Suprapubic skin (tissue), 4 donors: ENCODE measurements around the gene OSBP2. TPM values are rescaled to one million over a fixed set of nuclear protein-coding genes. Genes with fewer than 3 reads are reported as not detected.
A peak's percentile ranks its signal among the peaks of the same experiment; 100 is the strongest.

Source experiments
- DNase-seq, 2 donors: peaks; one replicate each; pipeline ENCODE4 v3.0.0-alpha.2; 2019; ENCODE audit warnings: low spot score in 2 of 2
- H3K27ac ChIP-seq: fragments of 200-600 bp; sonication (generic); one replicate; pipeline ENCODE4 v1.5.1; 2019
- H3K27me3 ChIP-seq: fragments of 200-600 bp; sonication (generic); one replicate; pipeline ENCODE4 v1.5.1; 2019
- H3K36me3 ChIP-seq: fragments of 200-600 bp; sonication (generic); one replicate; pipeline ENCODE4 v1.5.1; 2019
- H3K4me1 ChIP-seq: fragments of 200-600 bp; sonication (generic); one replicate; pipeline ENCODE4 v1.5.1; 2019
- H3K4me3 ChIP-seq: fragments of 200-600 bp; sonication (generic); one replicate; pipeline ENCODE4 v1.5.1; 2019; ENCODE audit warnings: mild to moderate bottlenecking
- H3K9me3 ChIP-seq: fragments of 200-600 bp; sonication (generic); one replicate; pipeline ENCODE4 v1.5.1; 2019
- CTCF ChIP-seq, 2 donors: fragments of 200-600 bp in 1 of 2; fragments of 450-650 bp in 1 of 2; sonication (generic) in 1 of 2; IDR thresholded peaks; one replicate each; pipeline ENCODE4 v1.5.1; 2016 to 2019; ENCODE audit warnings: antibody characterized with exemption in 2 of 2, mild to moderate bottlenecking in 1 of 2, moderate library complexity in 1 of 2
- EP300 ChIP-seq: sonication (generic); formaldehyde crosslinking; IDR thresholded peaks from one replicate; pipeline ENCODE4 v1.6.1; 2017; ENCODE audit warnings: antibody characterized with exemption
- POLR2A ChIP-seq, 2 donors: fragments of 450-650 bp; IDR thresholded peaks; one replicate each; pipeline ENCODE4 v1.6.1; 2017; ENCODE audit warnings: antibody characterized with exemption in 2 of 2, mild to moderate bottlenecking in 2 of 2, moderate library complexity in 2 of 2
- POLR2AphosphoS5 ChIP-seq, 3 donors: sonication (generic); formaldehyde crosslinking; IDR thresholded peaks; one replicate each; pipeline ENCODE4 v1.6.1; 2017; ENCODE audit warnings: antibody characterized with exemption in 3 of 3
- WGBS: methylation state at CpG from one replicate; pipeline ENCODE4 v1.1.5; 2018; 5-methylcytosine and 5-hydroxymethylcytosine counted together
- total RNA-seq, 4 donors: library from RNA; depleted of rRNA; stranded (reverse); fragments of >200 nt; gene quantifications; one replicate each; pipeline ENCODE4 v1.1.0, GENCODE V29; 2016

Gene OSBP2
- total RNA-seq, 4 donors from 2014 or later, result 3.9 to 11.3 (median 6.4) TPM

GRCh38 chr22:30887861-30888260 lies 193.2 kb downstream of the OSBP2 start:
- H3K36me3 ChIP-seq, result peaks cover 5% of the 10 kb centered on the region
- 97% methylated on average over 5 of the region's 5 CpGs for WGBS
- H3K27ac ChIP-seq, result no peak overlapping the region
- H3K9me3 ChIP-seq, result no peaks in the 10 kb centered on the region
- H3K4me3 ChIP-seq, result no peak overlapping the region
- no peak for TF ChIP-seq CTCF (IDR thresholded peaks at IDR 0.05)
- no peaks in the 10 kb centered on the region for H3K27me3 ChIP-seq
- H3K4me1 ChIP-seq, result no peaks in the 10 kb centered on the region
- DNase-seq, result peak; percentile 45 to 58

- peak; percentile 50 to 56 for DNase-seq
- no peaks in the 10 kb centered on the region for H3K9me3 ChIP-seq
These were observed 194.8 kb downstream of the OSBP2 start for GRCh38 chr22:30889268-30889995.

GRCh38 chr22:30889996-30890480 lies 195.4 kb downstream of the OSBP2 start:
- TF ChIP-seq EP300, result no peak
- no peak for TF ChIP-seq POLR2AphosphoS5 (IDR thresholded peaks at IDR 0.05)
- H3K4me1 ChIP-seq, result no peaks in the 10 kb centered on the region
- peak; percentile 17 to 52 for DNase-seq
- peaks cover 12% of the 10 kb centered on the region for H3K36me3 ChIP-seq
- H3K9me3 ChIP-seq, result no peaks in the 10 kb centered on the region
- no peak overlapping the region for H3K27ac ChIP-seq
- no peaks in the 10 kb centered on the region for H3K27me3 ChIP-seq
- WGBS, result 93% methylated on average over 9 of the region's 9 CpGs
- no peak overlapping the region for H3K4me3 ChIP-seq

More at GRCh38 chr22:30889268-30889995, 194.8 kb downstream of the OSBP2 start:
- H3K27ac ChIP-seq, result no peak overlapping the region
- H3K36me3 ChIP-seq, result peaks cover 12% of the 10 kb centered on the region
- TF ChIP-seq EP300 (no peak), POLR2AphosphoS5 (IDR thresholded peaks at IDR 0.05) (no peak), CTCF (IDR thresholded peaks at IDR 0.05) (no peak), POLR2A (IDR thresholded peaks at IDR 0.05) (no peak)
- WGBS, result 95% methylated on average over 11 of the region's 17 CpGs
- no peak overlapping the region for H3K4me3 ChIP-seq
- H3K4me1 ChIP-seq, result no peaks in the 10 kb centered on the region
- no peaks in the 10 kb centered on the region for H3K27me3 ChIP-seq

- WGBS, result 84% methylated on average over 8 of the region's 17 CpGs
- Histone ChIP-seq H3K36me3 (peaks cover 12% of the 10 kb centered on the region), H3K27me3 (no peaks in the 10 kb centered on the region), H3K4me3 (no peak overlapping the region), H3K4me1 (no peaks in the 10 kb centered on the region), H3K9me3 (no peaks in the 10 kb centered on the region), H3K27ac (no peak overlapping the region)
- TF ChIP-seq POLR2AphosphoS5 (IDR thresholded peaks at IDR 0.05), result no peak
- peak; percentile 35 to 81 for TF ChIP-seq CTCF (IDR thresholded peaks at IDR 0.05)
- DNase-seq, result peak; percentile 58 to 72
These were observed 196.2 kb downstream of the OSBP2 start for GRCh38 chr22:30890686-30891442.

- Histone ChIP-seq H3K36me3 (peaks cover 12% of the 10 kb centered on the region), H3K9me3 (no peaks in the 10 kb centered on the region)
- 83% methylated on average over 3 of the region's 8 CpGs for WGBS
These were observed 196.7 kb downstream of the OSBP2 start for GRCh38 chr22:30891443-30891755.

More at GRCh38 chr22:30891443-30891755, 196.7 kb downstream of the OSBP2 start:
- no peak for DNase-seq
- Histone ChIP-seq H3K27me3 (no peaks in the 10 kb centered on the region), H3K27ac (no peak overlapping the region), H3K4me3 (no peak overlapping the region), H3K4me1 (no peaks in the 10 kb centered on the region)
- TF ChIP-seq POLR2A (IDR thresholded peaks at IDR 0.05) (no peak), CTCF (IDR thresholded peaks at IDR 0.05) (no peak), EP300 (no peak), POLR2AphosphoS5 (IDR thresholded peaks at IDR 0.05) (no peak)
